Esophagus muscularis mucosa (tissue), 3 donors: Measurements from ENCODE around the gene BEST2.

Experiments
- CTCF ChIP-seq, 3 experiments: fragments of 200-600 bp in 2 of 3; fragments of 450-650 bp in 1 of 3; sonication (generic) in 2 of 3; IDR thresholded peaks; one replicate each; pipeline ENCODE4 v1.5.1; 2017 to 2019; ENCODE audit warnings: antibody characterized with exemption in 3 of 3, mild to moderate bottlenecking in 2 of 3, moderate library complexity in 1 of 3
- EP300 ChIP-seq: sonication (generic); formaldehyde crosslinking; IDR thresholded peaks from one replicate; pipeline ENCODE4 v1.6.1; 2017; ENCODE audit warnings: antibody characterized with exemption

- TF ChIP-seq EP300: no peak
- no peak for TF ChIP-seq CTCF (IDR thresholded peaks at IDR 0.05)
These were observed 32.3 kb downstream of the BEST2 start for GRCh38 chr19:12783849-12784393.
